Sigmoid colon (tissue), 7 donors: Measurements from ENCODE around the gene PIK3R6. TPM values are rescaled to one million over a fixed set of nuclear protein-coding genes. Genes with fewer than 3 reads are reported as not detected.

ENCODE experiments used
- DNase-seq: peaks from one replicate; pipeline ENCODE4 v3.0.0-alpha.2; 2019
- H3K27ac ChIP-seq, 4 donors: fragments of 200-600 bp; sonication (generic); one replicate each; pipeline ENCODE4 v1.5.1; 2016 to 2019; ENCODE audit warnings: mild to moderate bottlenecking in 1 of 4
- H3K27me3 ChIP-seq, 3 donors: fragments of 200-600 bp; sonication (generic); one replicate each; pipeline ENCODE4 v1.5.1; 2019; ENCODE audit warnings: mild to moderate bottlenecking in 1 of 3
- H3K36me3 ChIP-seq, 4 donors: fragments of 200-600 bp; sonication (generic); one replicate each; pipeline ENCODE4 v1.5.1; 2016 to 2019
- H3K4me1 ChIP-seq, 4 donors: fragments of 200-600 bp; sonication (generic); one replicate each; pipeline ENCODE4 v1.5.1; 2017 to 2019
- H3K4me3 ChIP-seq, 4 donors: fragments of 200-600 bp; sonication (generic); one replicate each; pipeline ENCODE4 v1.5.1; 2017 to 2019; ENCODE audit warnings: mild to moderate bottlenecking in 2 of 4, moderate library complexity in 1 of 4
- H3K9me3 ChIP-seq, 4 donors: fragments of 200-600 bp in 3 of 4; sonication (generic) in 3 of 4; one replicate each; pipeline versions ENCODE4 v1.5.1 to v1.6.1; 2013 to 2019
- EP300 ChIP-seq, 4 donors: sonication (generic); formaldehyde crosslinking; IDR thresholded peaks; one replicate each; pipeline ENCODE4 v1.6.1; 2017; ENCODE audit warnings: antibody characterized with exemption in 4 of 4
- POLR2A ChIP-seq, 2 donors: fragments of 450-650 bp; IDR thresholded peaks; one replicate each; pipeline ENCODE4 v1.6.1; 2016; ENCODE audit warnings: antibody characterized with exemption in 2 of 2, mild to moderate bottlenecking in 2 of 2, moderate library complexity in 2 of 2
- POLR2AphosphoS5 ChIP-seq, 4 donors: sonication (generic); formaldehyde crosslinking; IDR thresholded peaks; one replicate each; pipeline ENCODE4 v1.6.1; 2017; ENCODE audit warnings: antibody characterized with exemption in 4 of 4
- WGBS, 2 donors: extraction: QIAGEN DNeasy Blood & Tissue Kit; methylation state at CpG; one replicate each; pipeline ENCODE4 v1.1.7; 2013; 5-methylcytosine and 5-hydroxymethylcytosine counted together
- intact Hi-C: fragments of 100-400 bp; cut with DNase I; formaldehyde crosslinking; loops from one replicate; pipeline ENCODE4 v1.15.1; 2023
- polyA plus RNA-seq, 3 donors: library from polyadenylated mRNA; stranded (reverse); fragments of 200-250 nt; gene quantifications; one replicate each; pipeline ENCODE4 v1.2.3, GENCODE V29; 2013
- total RNA-seq, 4 donors: library from RNA; depleted of rRNA; stranded (reverse); fragments of >200 nt; gene quantifications; one replicate each; pipeline ENCODE4 v1.1.0, GENCODE V29; 2016
- TF ChIP-seq, protein P1 (sequence below), 4 experiments: fragments of 450-650 bp in 3 of 4; fragments of 200-600 bp in 1 of 4; IDR thresholded peaks; one replicate each; pipeline ENCODE4 v1.5.1; 2016 to 2019; ENCODE audit warnings: antibody characterized with exemption in 4 of 4, mild to moderate bottlenecking in 3 of 4, moderate library complexity in 2 of 4
- donor health status: healthy with polysubstance abuse.
- donor health status: Bipolar disorder and iron deficiency.
- donor health status: healthy.

The PIK3R6 gene
- total and polyA plus RNA-seq, 7 donors, result 0.54 to 1.2 (median 0.77) TPM; not detected in 2

DNA sequence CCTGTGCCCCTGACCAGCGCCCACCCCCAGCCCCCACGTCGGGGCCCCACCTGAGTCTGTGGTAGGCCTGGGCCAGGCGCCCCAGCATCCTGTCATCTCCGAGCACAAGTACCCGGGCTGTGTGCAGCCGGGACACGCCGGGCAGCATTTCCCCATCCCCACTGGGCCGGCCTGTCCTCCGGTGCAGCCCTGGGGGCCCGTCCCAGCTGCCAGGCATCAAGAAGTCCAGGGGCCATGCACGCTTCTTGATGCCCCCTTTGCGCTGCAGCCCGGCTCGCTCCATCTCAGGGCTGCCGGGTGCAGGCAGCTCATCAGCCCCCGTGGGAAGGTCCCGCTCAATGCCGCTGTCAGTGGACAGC lies 39.0 kb downstream of the PIK3R6 start:
- H3K4me1 ChIP-seq, result no peaks in the 10 kb centered on the region
- H3K27me3 ChIP-seq, result peaks cover 0 to 31% (median 15%) of the 10 kb centered on the region in 3 donors
- intact Hi-C loops, result no loop called here
- TF ChIP-seq POLR2AphosphoS5 (IDR thresholded peaks at IDR 0.05) (no peak), EP300 (IDR thresholded peaks at IDR 0.05) (no peak), POLR2A (IDR thresholded peaks at IDR 0.05) (no peak)
- TF ChIP-seq, protein P1, sequence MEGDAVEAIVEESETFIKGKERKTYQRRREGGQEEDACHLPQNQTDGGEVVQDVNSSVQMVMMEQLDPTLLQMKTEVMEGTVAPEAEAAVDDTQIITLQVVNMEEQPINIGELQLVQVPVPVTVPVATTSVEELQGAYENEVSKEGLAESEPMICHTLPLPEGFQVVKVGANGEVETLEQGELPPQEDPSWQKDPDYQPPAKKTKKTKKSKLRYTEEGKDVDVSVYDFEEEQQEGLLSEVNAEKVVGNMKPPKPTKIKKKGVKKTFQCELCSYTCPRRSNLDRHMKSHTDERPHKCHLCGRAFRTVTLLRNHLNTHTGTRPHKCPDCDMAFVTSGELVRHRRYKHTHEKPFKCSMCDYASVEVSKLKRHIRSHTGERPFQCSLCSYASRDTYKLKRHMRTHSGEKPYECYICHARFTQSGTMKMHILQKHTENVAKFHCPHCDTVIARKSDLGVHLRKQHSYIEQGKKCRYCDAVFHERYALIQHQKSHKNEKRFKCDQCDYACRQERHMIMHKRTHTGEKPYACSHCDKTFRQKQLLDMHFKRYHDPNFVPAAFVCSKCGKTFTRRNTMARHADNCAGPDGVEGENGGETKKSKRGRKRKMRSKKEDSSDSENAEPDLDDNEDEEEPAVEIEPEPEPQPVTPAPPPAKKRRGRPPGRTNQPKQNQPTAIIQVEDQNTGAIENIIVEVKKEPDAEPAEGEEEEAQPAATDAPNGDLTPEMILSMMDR (IDR thresholded peaks at IDR 0.05), result no peak
- peaks cover 0 to 3% (median 1%) of the 10 kb centered on the region in 4 donors for H3K9me3 ChIP-seq
- WGBS, 2 donors, result 90 to 93% methylated on average over 20 of the region's 20 CpGs
- no peaks in the 10 kb centered on the region for H3K36me3 ChIP-seq
- no peak for DNase-seq
- H3K27ac ChIP-seq, result no peak overlapping the region
- H3K4me3 ChIP-seq, result no peak overlapping the region

DNA sequence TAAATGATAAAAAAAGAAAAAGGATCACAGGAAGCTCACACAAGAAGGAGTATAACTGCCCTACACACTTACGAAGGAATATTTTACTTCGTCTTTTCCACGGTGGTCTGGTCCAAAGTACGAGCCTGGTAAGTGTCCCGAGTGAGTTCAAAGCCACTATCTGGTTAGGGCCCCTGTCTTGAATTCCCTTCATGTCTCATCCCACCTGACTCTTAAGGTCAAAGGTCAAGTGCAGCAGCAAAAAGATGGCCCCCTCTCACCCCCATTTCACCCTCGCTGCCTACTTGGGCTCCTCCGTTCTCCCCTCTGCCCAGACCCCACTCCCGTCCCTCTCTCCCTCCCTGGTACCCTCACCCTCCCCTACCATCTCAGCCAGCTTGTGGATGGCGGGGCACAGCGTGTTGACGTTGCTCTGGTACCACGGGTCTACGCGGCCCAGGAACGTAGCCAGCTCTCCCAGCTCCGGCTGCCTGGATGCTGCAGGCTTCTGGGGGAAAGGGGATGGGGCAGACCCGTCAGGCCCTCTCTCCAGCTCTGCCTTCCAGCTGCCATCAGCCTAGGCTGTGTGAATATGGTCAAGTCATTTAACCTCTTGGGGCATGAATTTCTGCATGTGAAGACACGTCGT lies 40.6 kb downstream of the PIK3R6 start:
- Histone ChIP-seq H3K36me3 (no peaks in the 10 kb centered on the region), H3K4me3 (no peak overlapping the region), H3K4me1 (no peaks in the 10 kb centered on the region), H3K27me3 (peaks cover 0 to 19% (median 5%) of the 10 kb centered on the region in 3 donors), H3K9me3 (peaks cover 0 to 3% (median 1%) of the 10 kb centered on the region in 4 donors), H3K27ac (no peak overlapping the region)
- DNase-seq, result peak; percentile 36
- WGBS, 2 donors, result 75 to 83% methylated on average over 19 of the region's 19 CpGs
- intact Hi-C loops, result no loop called here
- TF ChIP-seq EP300 (IDR thresholded peaks at IDR 0.05) (no peak), POLR2AphosphoS5 (IDR thresholded peaks at IDR 0.05) (no peak), POLR2A (IDR thresholded peaks at IDR 0.05) (no peak)
- TF ChIP-seq, protein P1 (IDR thresholded peaks at IDR 0.05), result no peak

DNA sequence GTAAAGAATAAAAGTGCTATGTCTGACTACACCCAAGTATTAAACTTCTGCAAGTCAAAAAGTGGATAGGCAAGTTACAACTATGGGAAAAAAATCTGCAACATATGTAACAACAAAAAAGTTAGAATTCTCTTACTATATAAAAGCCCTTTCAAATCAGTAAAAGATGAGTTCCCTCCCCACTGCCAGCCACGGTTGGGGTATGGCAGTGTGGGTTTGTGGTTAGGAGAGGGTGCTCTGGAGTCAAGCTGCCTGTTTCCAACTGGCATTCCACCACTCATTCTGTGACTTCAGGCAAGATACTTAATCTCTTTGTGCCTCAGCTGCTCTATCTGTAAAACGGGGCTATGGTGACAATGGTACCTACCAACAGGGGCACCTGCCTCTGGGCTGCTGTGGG lies 41.7 kb downstream of the PIK3R6 start:
- H3K4me1 ChIP-seq, result no peaks in the 10 kb centered on the region
- no peaks in the 10 kb centered on the region for H3K36me3 ChIP-seq
- TF ChIP-seq POLR2A (IDR thresholded peaks at IDR 0.05) (no peak), EP300 (IDR thresholded peaks at IDR 0.05) (no peak), POLR2AphosphoS5 (IDR thresholded peaks at IDR 0.05) (no peak)
- TF ChIP-seq, protein P1 (IDR thresholded peaks at IDR 0.05), result no peak
- no peak overlapping the region for H3K27ac ChIP-seq
- 58 to 62% methylated on average over 2 of the region's 2 CpGs for WGBS, 2 donors
- DNase-seq, result peak; percentile 18
- peaks cover 0 to 13% (median 0%) of the 10 kb centered on the region in 3 donors for H3K27me3 ChIP-seq
- intact Hi-C loops, result no loop called here
- H3K4me3 ChIP-seq, result no peak overlapping the region
- H3K9me3 ChIP-seq, result peaks cover 0 to 3% (median 1%) of the 10 kb centered on the region in 4 donors

DNA sequence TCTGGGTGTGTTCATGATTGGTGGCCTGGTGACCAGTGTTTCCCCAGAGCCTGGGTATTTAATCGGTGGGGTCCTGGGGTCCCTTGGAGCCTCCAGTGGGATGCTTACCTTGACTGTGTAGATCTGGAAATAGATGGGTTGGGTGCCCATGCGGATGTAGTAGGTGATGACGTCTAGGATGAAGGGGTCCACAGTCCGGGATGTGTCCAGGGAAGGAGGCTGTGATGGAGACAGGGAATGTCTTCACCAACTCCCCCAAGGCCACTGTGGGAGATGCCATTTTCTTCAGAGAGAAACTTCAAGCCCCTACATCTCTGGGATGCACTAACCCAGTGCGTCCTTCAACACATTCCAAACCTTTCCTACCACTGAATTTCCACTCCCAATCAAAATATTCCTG lies 44.2 kb downstream of the PIK3R6 start:
- H3K27me3 ChIP-seq, result peaks cover 0 to 8% (median 0%) of the 10 kb centered on the region in 3 donors
- WGBS, 2 donors, result 94 to 96% methylated on average over 5 of the region's 5 CpGs
- H3K36me3 ChIP-seq, result no peaks in the 10 kb centered on the region
- H3K4me1 ChIP-seq, result no peaks in the 10 kb centered on the region
- intact Hi-C loops, result no loop called here
- no peak overlapping the region for H3K4me3 ChIP-seq
- DNase-seq, result no peak
- H3K9me3 ChIP-seq, result peaks cover 0 to 3% (median 1%) of the 10 kb centered on the region in 4 donors
- TF ChIP-seq EP300 (IDR thresholded peaks at IDR 0.05), result no peak
- TF ChIP-seq, protein P1 (IDR thresholded peaks at IDR 0.05), result no peak
- no peak for TF ChIP-seq POLR2A (IDR thresholded peaks at IDR 0.05)
- no peak for TF ChIP-seq POLR2AphosphoS5 (IDR thresholded peaks at IDR 0.05)
- no peak overlapping the region for H3K27ac ChIP-seq
